IMR-90 (cell line): ENCODE measurements around the gene TBCK. TPM values are rescaled to one million over a fixed set of nuclear protein-coding genes. Genes with fewer than 3 reads are reported as not detected.

Experiments
- ATAC-seq: fragments of 200-7000 bp; cut with Tn5 transposase; 2 replicates; pipeline ENCODE4 v1.9.1; 2020; ENCODE audit warnings: low read depth, mild to moderate bottlenecking, moderate library complexity
- BruUV-seq: library from RNA; stranded (reverse); fragments of 400-500 nt; replicated peaks from 2 replicates; lab custom pipeline; 2021; lab: Mats Ljungman, UMichigan
- CTCF ChIA-PET: fragments of 300-600 bp; formaldehyde crosslinking; extraction: SDS; loops from one replicate; lab custom pipeline; 2021; ENCODE audit warnings: antibody characterized with exemption; lab: Yijun Ruan, JAX
- POLR2A ChIA-PET: fragments of 300-600 bp; sonication (Branson Sonifier 250); formaldehyde crosslinking; loops from one replicate; lab custom pipeline; 2022; ENCODE audit warnings: antibody characterized with exemption; ENCODE audit not compliant: unreplicated experiment; lab: Charles Lee
- DNase-seq: peaks from one replicate; pipeline ENCODE4 v3.0.0; 2013
- H2AFZ ChIP-seq: replicated peaks from 2 replicates; pipeline ENCODE3; 2013; ENCODE audit warnings: low read length, mild to moderate bottlenecking; ENCODE audit not compliant: poor library complexity
- H2AK5ac ChIP-seq: 2 replicates; pipeline ENCODE4 v1.6.1; 2013; ENCODE audit warnings: low read depth, low read length, inconsistent platforms
- H2AK9ac ChIP-seq: replicated peaks from 2 replicates; pipeline ENCODE3; 2013; ENCODE audit warnings: mild to moderate bottlenecking, low read depth, low read length, moderate library complexity; ENCODE audit not compliant: poor library complexity
- H2BK120ac ChIP-seq: 2 replicates; pipeline ENCODE4 v1.6.1; 2013; ENCODE audit warnings: low read depth, low read length, inconsistent platforms
- H2BK15ac ChIP-seq: 3 replicates; pipeline ENCODE4 v1.6.1; 2013; ENCODE audit warnings: low read depth, low read length, inconsistent platforms
- H2BK20ac ChIP-seq: 2 replicates; pipeline ENCODE4 v1.6.1; 2013; ENCODE audit warnings: low read depth, mild to moderate bottlenecking, inconsistent platforms, low read length, moderate library complexity
- H2BK5ac ChIP-seq: 2 replicates; pipeline ENCODE4 v1.6.1; 2013; ENCODE audit warnings: mild to moderate bottlenecking, low read depth, low read length, inconsistent platforms; ENCODE audit not compliant: poor library complexity, severe bottlenecking
- H3K14ac ChIP-seq: replicated peaks from 2 replicates; pipeline ENCODE4 v1.6.1; 2013; ENCODE audit warnings: low read depth, low read length, inconsistent platforms
- H3K18ac ChIP-seq: 2 replicates; pipeline ENCODE4 v1.6.1; 2013; ENCODE audit warnings: low read depth, low read length, control low read depth
- H3K23ac ChIP-seq: 2 replicates; pipeline ENCODE4 v1.6.1; 2013; ENCODE audit warnings: low read depth, low read length, inconsistent platforms
- H3K27ac ChIP-seq: 2 replicates; pipeline ENCODE4 v1.5.1; 2013; ENCODE audit warnings: mild to moderate bottlenecking, control low read depth, low read length; ENCODE audit not compliant: insufficient read depth
- H3K27me3 ChIP-seq: 2 replicates; pipeline ENCODE4 v1.6.1; 2013; ENCODE audit warnings: low read length; ENCODE audit not compliant: control insufficient read depth, insufficient read depth
- H3K36me3 ChIP-seq: 2 replicates; pipeline ENCODE4 v1.6.1; 2013; ENCODE audit warnings: low read length, mixed read lengths; ENCODE audit not compliant: control insufficient read depth, insufficient read depth
- H3K4ac ChIP-seq: 2 replicates; pipeline ENCODE4 v1.6.1; 2013; ENCODE audit warnings: low read depth, low read length, inconsistent platforms
- H3K4me1 ChIP-seq: 2 replicates; pipeline ENCODE4 v1.6.1; 2013; ENCODE audit warnings: low read length, mixed read lengths; ENCODE audit not compliant: control insufficient read depth, insufficient read depth
- H3K4me2 ChIP-seq: 2 replicates; pipeline ENCODE4 v1.6.1; 2013; ENCODE audit warnings: low read depth, mild to moderate bottlenecking, control low read depth, low read length, moderate library complexity
- H3K4me3 ChIP-seq: 2 replicates; pipeline ENCODE4 v1.5.1; 2013; ENCODE audit warnings: low read depth, mild to moderate bottlenecking, control low read depth, low read length, moderate library complexity; ENCODE audit not compliant: insufficient read depth
- H3K56ac ChIP-seq: 2 replicates; pipeline ENCODE4 v1.6.1; 2013; ENCODE audit warnings: low read length, inconsistent platforms; ENCODE audit not compliant: insufficient read depth; ENCODE audit errors: extremely low read depth
- H3K79me1 ChIP-seq, 2 experiments: 2 replicates each; pipeline ENCODE4 v1.6.1; 2013; ENCODE audit warnings: low read length in 2 of 2, inconsistent platforms in 1 of 2, low read depth in 1 of 2
- H3K9ac ChIP-seq: 2 replicates; pipeline ENCODE4 v1.6.1; 2013; ENCODE audit warnings: low read depth, low read length, control low read depth
- H3K9me1 ChIP-seq: 2 replicates; pipeline ENCODE4 v1.6.1; 2013; ENCODE audit warnings: low read length, inconsistent platforms; ENCODE audit not compliant: insufficient read depth
- H3K9me3 ChIP-seq: 2 replicates; pipeline ENCODE4 v1.6.1; 2013; ENCODE audit warnings: low read length; ENCODE audit not compliant: control insufficient read depth, insufficient read depth
- H4K20me1 ChIP-seq: 2 replicates; pipeline ENCODE4 v1.6.1; 2013; ENCODE audit warnings: low read length, inconsistent platforms; ENCODE audit not compliant: insufficient read depth
- H4K5ac ChIP-seq: 2 replicates; pipeline ENCODE4 v1.6.1; 2013; ENCODE audit warnings: mild to moderate bottlenecking, low read depth, low read length, control low read depth
- H4K8ac ChIP-seq, 2 experiments: 2 replicates each; pipeline ENCODE4 v1.6.1; 2013; ENCODE audit warnings: low read depth in 2 of 2, low read length in 2 of 2, control low read depth in 1 of 2, inconsistent platforms in 1 of 2
- H4K91ac ChIP-seq: 2 replicates; pipeline ENCODE4 v1.6.1; 2013; ENCODE audit warnings: low read depth, low read length, inconsistent platforms; ENCODE audit not compliant: insufficient read depth
- BHLHE40 ChIP-seq: fragments of 150-350 bp; IDR thresholded peaks from 2 replicates; pipeline ENCODE4 v1.6.1; 2016; ENCODE audit warnings: mild to moderate bottlenecking, low read depth, low read length
- CEBPB ChIP-seq: IDR thresholded peaks from 2 replicates; pipeline ENCODE4 v1.6.1; 2012; ENCODE audit warnings: low read depth, low read length, improper control_type of control experiment
- CHD1 ChIP-seq: IDR thresholded peaks from 2 replicates; pipeline ENCODE4 v1.6.1; 2012; ENCODE audit warnings: low read depth, low read length, improper control_type of control experiment
- CTCF ChIP-seq: conservative IDR thresholded peaks from 2 replicates; pipeline ENCODE4 v1.5.1; 2012; ENCODE audit warnings: mild to moderate bottlenecking, low read depth, low read length, improper control_type of control experiment
- ELK1 ChIP-seq: fragments of 150-350 bp; IDR thresholded peaks from 2 replicates; pipeline ENCODE4 v1.6.1; 2016; ENCODE audit warnings: low read depth, mild to moderate bottlenecking, low read length, moderate library complexity, borderline replicate concordance
- FOS ChIP-seq: fragments of 150-350 bp; IDR thresholded peaks from 2 replicates; pipeline ENCODE4 v1.6.1; 2016; ENCODE audit warnings: low read depth, low read length
- MAFK ChIP-seq: IDR thresholded peaks from 2 replicates; pipeline ENCODE4 v1.6.1; 2012; ENCODE audit warnings: low read depth, low read length, improper control_type of control experiment
- MXI1 ChIP-seq: IDR thresholded peaks from 2 replicates; pipeline ENCODE4 v1.6.1; 2012; ENCODE audit warnings: low read depth, mild to moderate bottlenecking, low read length, moderate library complexity, borderline replicate concordance
- NFE2L2 ChIP-seq: fragments of 150-350 bp; IDR thresholded peaks from 2 replicates; pipeline ENCODE4 v1.6.1; 2016; ENCODE audit warnings: low read depth, mild to moderate bottlenecking, low read length
- RAD21 ChIP-seq: IDR thresholded peaks from 2 replicates; pipeline ENCODE4 v1.6.1; 2012; ENCODE audit warnings: low read length, improper control_type of control experiment
- RCOR1 ChIP-seq: IDR thresholded peaks from 2 replicates; pipeline ENCODE4 v1.6.1; 2012; ENCODE audit warnings: mild to moderate bottlenecking, low read length, improper control_type of control experiment; ENCODE audit not compliant: insufficient replicate concordance
- RFX5 ChIP-seq: IDR thresholded peaks from 2 replicates; pipeline ENCODE4 v1.8.0; 2012; ENCODE audit warnings: low read depth, mild to moderate bottlenecking, low read length, moderate library complexity
- USF2 ChIP-seq: fragments of 150-350 bp; IDR thresholded peaks from 2 replicates; pipeline ENCODE4 v1.6.1; 2017; ENCODE audit warnings: mild to moderate bottlenecking, antibody characterized with exemption, low read length, low read depth
- dilution Hi-C: fragments of 300-500 bp; cut with HindIII; formaldehyde crosslinking; loops from one replicate; pipeline ENCODE4 v1.14.3; 2018; ENCODE audit warnings: low sequenced_read_pairs; ENCODE audit not compliant: unreplicated experiment
- in situ Hi-C: fragments of 300-500 bp; cut with MboI; formaldehyde crosslinking; loops from 3 replicates; pipeline ENCODE4 v1.14.3; 2019; ENCODE audit warnings: low sequenced_read_pairs, inconsistent platforms, mixed read lengths
- intact Hi-C: fragments of 100-400 bp; cut with micrococcal nuclease; formaldehyde crosslinking; loops from 2 replicates; pipeline ENCODE4 v1.10.0; 2022
- polyA plus RNA-seq, 3 experiments: library from polyadenylated mRNA; depleted of rRNA; stranded (reverse); fragments of >200 nt; gene quantifications; 2 replicates each; pipeline ENCODE4 v1.2.3, GENCODE V29; 2012; ENCODE audit warnings: low replicate concordance in 1 of 3
- total RNA-seq: library from RNA; depleted of rRNA; stranded (reverse); fragments of >200 nt; gene quantifications from 2 replicates; pipeline ENCODE4 v1.2.3, GENCODE V29; 2012

The TBCK gene
- total and polyA plus RNA-seq, 2 of the 4 experiments (the other 2 are of a cell fraction) = 10.7 to 29.9 TPM

- Histone ChIP-seq H3K4me3 (no peak overlapping the region), H4K8ac (no peak overlapping the region), H3K14ac (no peak overlapping the region), H3K4ac (no peak overlapping the region), H3K9ac (no peak overlapping the region), H2AFZ (no peak overlapping the region), H4K5ac (no peak overlapping the region), H3K23ac (no peak overlapping the region), H2BK5ac (no peak overlapping the region), H2BK15ac (no peak overlapping the region), H3K27ac (no peak overlapping the region), H2AK9ac (no peak overlapping the region), H2BK120ac (no peak overlapping the region), H4K91ac (no peak overlapping the region), H3K36me3 (no peaks in the 10 kb centered on the region), H2BK20ac (no peak overlapping the region), H3K27me3 (no peaks in the 10 kb centered on the region; the same call in 1 of the 2 replicates), H3K4me1 (peaks cover 2% of the 10 kb centered on the region; the same call in 1 of the 2 replicates), H3K9me3 (no peaks in the 10 kb centered on the region), H3K9me1 (no peaks in the 10 kb centered on the region), H3K4me2 (no peak overlapping the region), H3K79me1 (no peaks in the 10 kb centered on the region), H3K18ac (no peak overlapping the region), H4K20me1 (no peaks in the 10 kb centered on the region), H3K56ac (no peak overlapping the region), H2AK5ac (no peak overlapping the region)
- ATAC-seq = no peak
- DNase-seq = no peak
- in situ Hi-C loops (no loop called here), intact Hi-C loops (no loop called here), dilution Hi-C loops (no loop called here)
- POLR2A ChIA-PET = no interaction called here
- no peak for TF ChIP-seq CTCF
- no peak for TF ChIP-seq MAFK
- no peak for TF ChIP-seq RCOR1
- TF ChIP-seq FOS = no peak
- TF ChIP-seq RFX5 = no peak
- TF ChIP-seq CHD1 = no peak
- TF ChIP-seq CEBPB = no peak
- no peak for TF ChIP-seq ELK1
- no peak for TF ChIP-seq BHLHE40
- TF ChIP-seq NFE2L2 = no peak
- no peak for TF ChIP-seq USF2
- TF ChIP-seq RAD21 = no peak
- TF ChIP-seq MXI1 = no peak
- no TSS peak for BruUV-seq
- CTCF ChIA-PET = no interaction called here
Observed at GRCh38 chr4:106056914-106057313, 259.1 kb downstream of the TBCK start.
